ENCODE measurements around the gene MACROD2. TPM values are rescaled to one million over a fixed set of nuclear protein-coding genes. Genes with fewer than 3 reads are reported as not detected.

The MACROD2 gene
- total and polyA plus RNA-seq, 9 donors: 2.0 to 4.9 (median 3.1) TPM

GRCh38 chr20:15895126-15895525, 1899.8 kb downstream of the MACROD2 start:
- Histone ChIP-seq H3K27ac (ENCODE audit: low read length) (no peak overlapping the region), H3K4me1 (ENCODE audit: control insufficient read depth, insufficient read depth, low read length) (peaks cover 4% of the 10 kb centered on the region), H3K36me3 (ENCODE audit: control insufficient read depth, insufficient read depth, low read length) (no peaks in the 10 kb centered on the region), H3K27me3 (ENCODE audit: control insufficient read depth, insufficient read depth, low read length) (no peaks in the 10 kb centered on the region), H3K4me3 (ENCODE audit: low read length) (no peak overlapping the region), H3K9me3 (replicated peaks; ENCODE audit: control insufficient read depth, low read depth, low read length) (no peaks in the 10 kb centered on the region)
- 100% methylated on average over 3 of the region's 5 CpGs for WGBS (ENCODE audit: insufficient coverage)
- DNase-seq: no peak

- no peaks in the 10 kb centered on the region for H3K27me3 ChIP-seq (ENCODE audit: control insufficient read depth, insufficient read depth, low read length)
- no peak overlapping the region for H3K27ac ChIP-seq (ENCODE audit: low read length)
- no peaks in the 10 kb centered on the region for H3K36me3 ChIP-seq (ENCODE audit: control insufficient read depth, insufficient read depth, low read length)
- H3K4me3 ChIP-seq (ENCODE audit: low read length): no peak overlapping the region
- WGBS (ENCODE audit: insufficient coverage): 87% methylated on average over 3 of the region's 6 CpGs
- H3K4me1 ChIP-seq (ENCODE audit: control insufficient read depth, insufficient read depth, low read length): no peaks in the 10 kb centered on the region
- no peaks in the 10 kb centered on the region for H3K9me3 ChIP-seq (replicated peaks; ENCODE audit: control insufficient read depth, low read depth, low read length)
- no peak for DNase-seq
Measured at GRCh38 chr20:15895560-15896084, 1900.3 kb downstream of the MACROD2 start.

GRCh38 chr20:15899967-15900366, 1904.7 kb downstream of the MACROD2 start:
- H3K27ac ChIP-seq (ENCODE audit: low read length): no peak overlapping the region

GRCh38 chr20:15900443-15900842, 1905.1 kb downstream of the MACROD2 start:
- Histone ChIP-seq H3K9me3 (replicated peaks; ENCODE audit: control insufficient read depth, low read depth, low read length) (no peaks in the 10 kb centered on the region), H3K27ac (ENCODE audit: low read length) (no peak overlapping the region), H3K36me3 (ENCODE audit: control insufficient read depth, insufficient read depth, low read length) (no peaks in the 10 kb centered on the region), H3K4me3 (ENCODE audit: low read length) (no peak overlapping the region), H3K4me1 (ENCODE audit: control insufficient read depth, insufficient read depth, low read length) (no peaks in the 10 kb centered on the region), H3K27me3 (ENCODE audit: control insufficient read depth, insufficient read depth, low read length) (no peaks in the 10 kb centered on the region)
- 100% methylated on average over 1 of the region's 1 CpG for WGBS (ENCODE audit: insufficient coverage)
- DNase-seq: no peak

More at GRCh38 chr20:15899967-15900366, 1904.7 kb downstream of the MACROD2 start:
- WGBS (ENCODE audit: insufficient coverage): no CpG with 5 or more reads among the region's 4 CpGs
- no peaks in the 10 kb centered on the region for H3K4me1 ChIP-seq (ENCODE audit: control insufficient read depth, insufficient read depth, low read length)
- H3K9me3 ChIP-seq (replicated peaks; ENCODE audit: control insufficient read depth, low read depth, low read length): no peaks in the 10 kb centered on the region
- H3K27me3 ChIP-seq (ENCODE audit: control insufficient read depth, insufficient read depth, low read length): no peaks in the 10 kb centered on the region
- no peak for DNase-seq
- no peaks in the 10 kb centered on the region for H3K36me3 ChIP-seq (ENCODE audit: control insufficient read depth, insufficient read depth, low read length)
- H3K4me3 ChIP-seq (ENCODE audit: low read length): no peak overlapping the region

- no peak for DNase-seq
- 86% methylated on average over 7 of the region's 9 CpGs for WGBS (ENCODE audit: insufficient coverage)
- Histone ChIP-seq H3K36me3 (ENCODE audit: control insufficient read depth, insufficient read depth, low read length) (no peaks in the 10 kb centered on the region), H3K4me3 (ENCODE audit: low read length) (no peak overlapping the region), H3K9me3 (replicated peaks; ENCODE audit: control insufficient read depth, low read depth, low read length) (no peaks in the 10 kb centered on the region), H3K27ac (ENCODE audit: low read length) (no peak overlapping the region), H3K27me3 (ENCODE audit: control insufficient read depth, insufficient read depth, low read length) (no peaks in the 10 kb centered on the region), H3K4me1 (ENCODE audit: control insufficient read depth, insufficient read depth, low read length) (peaks cover 5% of the 10 kb centered on the region)
Measured at GRCh38 chr20:15902493-15902892, 1907.2 kb downstream of the MACROD2 start.

- WGBS (ENCODE audit: insufficient coverage): 38% methylated on average over 1 of the region's 3 CpGs
- Histone ChIP-seq H3K36me3 (ENCODE audit: control insufficient read depth, insufficient read depth, low read length) (no peaks in the 10 kb centered on the region), H3K27ac (ENCODE audit: low read length) (no peak overlapping the region), H3K9me3 (replicated peaks; ENCODE audit: control insufficient read depth, low read depth, low read length) (no peaks in the 10 kb centered on the region), H3K4me1 (ENCODE audit: control insufficient read depth, insufficient read depth, low read length) (peaks cover 5% of the 10 kb centered on the region), H3K27me3 (ENCODE audit: control insufficient read depth, insufficient read depth, low read length) (no peaks in the 10 kb centered on the region), H3K4me3 (ENCODE audit: low read length) (no peak overlapping the region)
- peak; percentile 35 for DNase-seq
Measured at GRCh38 chr20:15905661-15906060, 1910.3 kb downstream of the MACROD2 start.

GRCh38 chr20:15909995-15910394, 1914.7 kb downstream of the MACROD2 start:
- H3K27ac ChIP-seq (ENCODE audit: low read length): no peak overlapping the region
- 100% methylated on average over 1 of the region's 2 CpGs for WGBS (ENCODE audit: insufficient coverage)
- no peak overlapping the region for H3K4me3 ChIP-seq (ENCODE audit: low read length)
- H3K9me3 ChIP-seq (replicated peaks; ENCODE audit: control insufficient read depth, low read depth, low read length): no peaks in the 10 kb centered on the region
- H3K4me1 ChIP-seq (ENCODE audit: control insufficient read depth, insufficient read depth, low read length): peaks cover 5% of the 10 kb centered on the region
- H3K36me3 ChIP-seq (ENCODE audit: control insufficient read depth, insufficient read depth, low read length): no peaks in the 10 kb centered on the region
- no peaks in the 10 kb centered on the region for H3K27me3 ChIP-seq (ENCODE audit: control insufficient read depth, insufficient read depth, low read length)
- DNase-seq: no peak

- no peaks in the 10 kb centered on the region for H3K9me3 ChIP-seq (replicated peaks; ENCODE audit: control insufficient read depth, low read depth, low read length)
- no peak overlapping the region for H3K4me3 ChIP-seq (ENCODE audit: low read length)
- H3K36me3 ChIP-seq (ENCODE audit: control insufficient read depth, insufficient read depth, low read length): no peaks in the 10 kb centered on the region
- no peaks in the 10 kb centered on the region for H3K27me3 ChIP-seq (ENCODE audit: control insufficient read depth, insufficient read depth, low read length)
- no peak overlapping the region for H3K27ac ChIP-seq (ENCODE audit: low read length)
- no peaks in the 10 kb centered on the region for H3K4me1 ChIP-seq (ENCODE audit: control insufficient read depth, insufficient read depth, low read length)
- WGBS (ENCODE audit: insufficient coverage): 83% methylated on average over 3 of the region's 7 CpGs
- DNase-seq: no peak
Measured at GRCh38 chr20:15911581-15911980, 1916.3 kb downstream of the MACROD2 start.

GRCh38 chr20:15913391-15914025, 1918.2 kb downstream of the MACROD2 start:
- Histone ChIP-seq H3K9me3 (replicated peaks; ENCODE audit: control insufficient read depth, low read depth, low read length) (no peaks in the 10 kb centered on the region), H3K27ac (ENCODE audit: low read length) (peak overlapping the region; percentile 52), H3K4me1 (ENCODE audit: control insufficient read depth, insufficient read depth, low read length) (no peaks in the 10 kb centered on the region), H3K4me3 (ENCODE audit: low read length) (no peak overlapping the region), H3K27me3 (ENCODE audit: control insufficient read depth, insufficient read depth, low read length) (no peaks in the 10 kb centered on the region), H3K36me3 (ENCODE audit: control insufficient read depth, insufficient read depth, low read length) (no peaks in the 10 kb centered on the region)
- no CpG with 5 or more reads among the region's 3 CpGs for WGBS (ENCODE audit: insufficient coverage)
- DNase-seq: peak; percentile 88

GRCh38 chr20:15916623-15917022, 1921.3 kb downstream of the MACROD2 start:
- WGBS (ENCODE audit: insufficient coverage): 56% methylated on average over 3 of the region's 5 CpGs
- H3K36me3 ChIP-seq (ENCODE audit: control insufficient read depth, insufficient read depth, low read length): no peaks in the 10 kb centered on the region
- H3K27ac ChIP-seq (ENCODE audit: low read length): no peak overlapping the region
- no peaks in the 10 kb centered on the region for H3K9me3 ChIP-seq (replicated peaks; ENCODE audit: control insufficient read depth, low read depth, low read length)
- H3K4me1 ChIP-seq (ENCODE audit: control insufficient read depth, insufficient read depth, low read length): no peaks in the 10 kb centered on the region
- no peak overlapping the region for H3K4me3 ChIP-seq (ENCODE audit: low read length)
- no peaks in the 10 kb centered on the region for H3K27me3 ChIP-seq (ENCODE audit: control insufficient read depth, insufficient read depth, low read length)
- DNase-seq: no peak
